Subcutaneous adipose tissue (tissue), 4 donors: ENCODE measurements around the gene SUMO2. TPM values are rescaled to one million over a fixed set of nuclear protein-coding genes. Genes with fewer than 3 reads are reported as not detected.

Source experiments
- total RNA-seq, 4 donors: library from RNA; depleted of rRNA; stranded (reverse); fragments of >200 nt; gene quantifications; one replicate each; pipeline ENCODE4 v1.1.0, GENCODE V29; 2016
- TF ChIP-seq, protein P1 (sequence below): fragments of 450-650 bp; IDR thresholded peaks from one replicate; pipeline ENCODE4 v1.5.1; 2016; ENCODE audit warnings: low read depth, mild to moderate bottlenecking, control low read depth, antibody characterized with exemption, moderate library complexity

SUMO2 gene
- total RNA-seq, 4 donors from 2014 or later: 41.1 to 77.0 (median 69.2) TPM

- TF ChIP-seq, protein P1, sequence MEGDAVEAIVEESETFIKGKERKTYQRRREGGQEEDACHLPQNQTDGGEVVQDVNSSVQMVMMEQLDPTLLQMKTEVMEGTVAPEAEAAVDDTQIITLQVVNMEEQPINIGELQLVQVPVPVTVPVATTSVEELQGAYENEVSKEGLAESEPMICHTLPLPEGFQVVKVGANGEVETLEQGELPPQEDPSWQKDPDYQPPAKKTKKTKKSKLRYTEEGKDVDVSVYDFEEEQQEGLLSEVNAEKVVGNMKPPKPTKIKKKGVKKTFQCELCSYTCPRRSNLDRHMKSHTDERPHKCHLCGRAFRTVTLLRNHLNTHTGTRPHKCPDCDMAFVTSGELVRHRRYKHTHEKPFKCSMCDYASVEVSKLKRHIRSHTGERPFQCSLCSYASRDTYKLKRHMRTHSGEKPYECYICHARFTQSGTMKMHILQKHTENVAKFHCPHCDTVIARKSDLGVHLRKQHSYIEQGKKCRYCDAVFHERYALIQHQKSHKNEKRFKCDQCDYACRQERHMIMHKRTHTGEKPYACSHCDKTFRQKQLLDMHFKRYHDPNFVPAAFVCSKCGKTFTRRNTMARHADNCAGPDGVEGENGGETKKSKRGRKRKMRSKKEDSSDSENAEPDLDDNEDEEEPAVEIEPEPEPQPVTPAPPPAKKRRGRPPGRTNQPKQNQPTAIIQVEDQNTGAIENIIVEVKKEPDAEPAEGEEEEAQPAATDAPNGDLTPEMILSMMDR: no peak
Measured at GRCh38 chr17:75181110-75181509, 1.6 kb downstream of the SUMO2 start.

DNA sequence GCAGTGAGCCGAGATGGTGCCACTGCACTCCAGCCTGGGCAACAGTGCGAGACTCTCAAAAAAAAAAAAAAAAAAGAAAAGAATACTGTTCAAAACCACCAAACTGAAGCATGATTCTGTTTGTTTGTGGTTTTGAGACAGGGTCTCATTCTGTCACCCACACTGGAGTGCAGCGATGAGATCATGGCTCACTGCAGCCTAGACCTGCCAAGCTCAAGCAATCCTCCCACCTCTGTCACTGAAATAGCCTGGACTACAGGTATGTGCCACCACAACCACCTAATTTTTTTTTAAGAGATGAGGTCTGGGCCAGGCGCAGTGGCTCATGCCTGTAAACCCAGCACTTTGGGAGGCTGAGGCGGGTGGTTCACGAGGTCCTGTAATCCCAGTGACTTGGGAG, 4.3 kb downstream of the SUMO2 start:
- TF ChIP-seq, protein P1: no peak

DNA sequence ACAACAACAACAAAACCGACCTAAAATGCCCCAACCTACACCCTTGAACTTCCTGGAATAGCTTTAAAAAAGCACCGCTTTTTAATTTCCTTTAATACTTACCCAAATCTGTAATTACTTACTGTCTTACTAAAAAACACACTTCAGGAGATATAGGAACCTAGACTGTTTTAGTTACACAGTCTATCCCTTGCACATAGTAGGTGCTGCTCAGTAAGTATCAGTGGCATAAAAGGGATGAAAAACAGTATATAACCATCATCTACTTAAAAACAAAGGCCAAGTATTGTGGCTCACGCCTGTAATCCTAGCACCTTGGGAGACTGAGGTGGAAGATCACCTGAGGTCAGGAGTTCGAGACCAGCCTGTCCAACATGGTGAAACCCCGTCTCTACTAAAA, 6.1 kb downstream of the SUMO2 start:
- TF ChIP-seq, protein P1: no peak

DNA sequence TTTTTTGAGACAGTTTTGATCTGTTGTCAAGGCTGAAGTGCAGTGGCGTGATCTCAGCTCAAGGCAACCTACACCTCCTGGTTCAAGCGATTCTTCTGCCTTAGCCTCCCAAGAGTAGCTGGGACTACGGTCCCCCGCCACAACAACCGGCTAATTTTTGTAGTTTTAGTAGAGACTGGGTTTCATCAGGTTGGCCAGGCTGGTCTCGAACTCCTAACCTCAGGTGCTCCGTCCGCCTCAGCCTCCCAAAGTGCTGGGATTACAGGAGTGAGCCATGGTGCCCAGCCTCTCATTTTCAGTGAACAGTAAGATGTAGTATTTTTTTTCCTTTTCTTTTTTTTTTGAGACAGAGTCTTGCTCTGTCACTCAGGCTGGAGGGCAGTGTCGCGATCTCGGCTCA, 7.8 kb downstream of the SUMO2 start:
- TF ChIP-seq, protein P1: no peak

DNA sequence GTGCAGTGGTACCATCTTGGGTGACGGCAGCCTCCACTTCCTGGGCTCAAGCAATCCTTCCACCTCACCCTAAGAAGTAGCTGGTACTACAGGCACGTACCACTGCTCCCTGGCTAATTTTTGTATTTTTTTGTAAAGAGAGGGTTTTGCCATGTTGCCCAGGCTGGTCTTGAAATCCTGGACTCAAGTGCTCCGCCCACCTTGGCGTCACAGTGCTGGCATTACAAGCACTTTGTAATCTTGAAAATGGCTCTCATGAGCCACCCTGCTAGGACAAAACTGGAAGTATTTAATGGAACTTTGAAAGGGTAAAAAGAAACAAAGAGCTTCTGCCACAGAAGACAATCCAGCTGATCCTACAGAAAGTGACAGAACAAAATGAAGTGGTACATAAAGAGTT, 9.2 kb downstream of the SUMO2 start:
- TF ChIP-seq, protein P1: no peak

GRCh38 chr17:75168998-75169397, 13.8 kb downstream of the SUMO2 start:
- TF ChIP-seq, protein P1: no peak

DNA sequence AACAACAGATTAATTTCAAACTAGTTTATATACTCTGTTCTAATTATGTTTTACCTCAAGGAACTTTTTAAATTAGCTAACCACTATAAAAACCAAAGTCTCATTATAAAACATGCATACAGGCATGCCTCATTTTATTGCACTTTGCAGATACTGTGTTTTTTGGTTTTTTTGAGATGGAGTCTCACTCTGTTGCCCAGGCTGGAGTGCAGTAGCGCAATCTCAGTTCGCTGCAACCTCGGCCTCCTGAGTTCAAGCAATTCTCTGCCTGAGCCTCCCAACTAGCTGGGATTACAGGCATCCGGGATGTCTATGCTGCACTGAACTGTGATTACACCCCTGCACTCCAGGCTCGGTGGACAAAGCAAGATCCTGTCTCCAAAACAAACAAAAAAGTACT, 19.7 kb downstream of the SUMO2 start:
- TF ChIP-seq, protein P1: no peak
